ENCODE results near the gene SLC35B1. TPM values are rescaled to one million over a fixed set of nuclear protein-coding genes. Genes with fewer than 3 reads are reported as not detected.

Gene SLC35B1
- total RNA-seq, 1 experiment from 2014 or later, result 104 TPM

DNA sequence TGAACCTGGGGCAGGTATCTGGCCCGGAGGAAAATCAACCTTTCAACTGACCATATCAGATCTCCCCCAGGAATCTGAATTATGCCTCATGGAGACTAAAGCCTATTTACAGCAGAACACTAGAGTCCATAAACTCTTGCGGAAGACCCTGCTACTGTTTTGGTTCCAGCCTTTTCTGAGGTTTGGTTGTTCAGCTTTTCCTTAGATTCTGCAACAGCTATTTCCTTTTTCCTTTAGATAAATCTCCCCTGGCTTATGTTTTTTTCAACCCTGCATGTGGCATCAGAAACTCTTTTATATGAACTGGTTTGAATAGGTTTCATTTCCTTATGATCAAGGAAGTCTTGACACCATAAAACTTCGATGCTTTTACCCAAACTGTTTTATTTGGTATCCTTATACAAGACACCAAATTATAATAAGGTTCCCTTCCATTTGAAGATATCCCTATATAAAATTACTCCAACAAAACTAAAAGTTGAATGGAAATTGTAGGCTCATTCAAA, 43.0 kb downstream of the SLC35B1 start:
- no TSS peak for BruUV-seq (replicated peaks)
- Histone ChIP-seq H3K9me3 (ENCODE audit: low read depth, low read length, poor library complexity, severe bottlenecking) (no peaks in the 10 kb centered on the region), H3K27me3 (replicated peaks; ENCODE audit: insufficient read depth, low read depth, low read length, poor library complexity) (no peaks in the 10 kb centered on the region), H3K4me3 (ENCODE audit: low read depth, low read length, poor library complexity, severe bottlenecking) (no peak overlapping the region), H3K27ac (ENCODE audit: low read depth, low read length, poor library complexity, severe bottlenecking) (no peak overlapping the region), H3K36me3 (ENCODE audit: insufficient read depth, low read length, poor library complexity, severe bottlenecking) (no peaks in the 10 kb centered on the region), H3K4me1 (ENCODE audit: insufficient read depth, low read length, poor library complexity, severe bottlenecking) (no peaks in the 10 kb centered on the region)
- ChIA-PET CTCF (no interaction called here), POLR2A (ENCODE audit: low non-redundant PET) (no interaction called here)
- intact Hi-C loops (cut with micrococcal nuclease; ENCODE audit: unreplicated experiment), result no loop called here
- DNase-seq (ENCODE audit: low spot score), result no peak
- TF ChIP-seq EZH2 (IDR thresholded peaks at IDR 0.05; ENCODE audit: borderline replicate concordance, low read depth, low read length, poor library complexity, severe bottlenecking), result no peak
- TF ChIP-seq, protein P1, sequence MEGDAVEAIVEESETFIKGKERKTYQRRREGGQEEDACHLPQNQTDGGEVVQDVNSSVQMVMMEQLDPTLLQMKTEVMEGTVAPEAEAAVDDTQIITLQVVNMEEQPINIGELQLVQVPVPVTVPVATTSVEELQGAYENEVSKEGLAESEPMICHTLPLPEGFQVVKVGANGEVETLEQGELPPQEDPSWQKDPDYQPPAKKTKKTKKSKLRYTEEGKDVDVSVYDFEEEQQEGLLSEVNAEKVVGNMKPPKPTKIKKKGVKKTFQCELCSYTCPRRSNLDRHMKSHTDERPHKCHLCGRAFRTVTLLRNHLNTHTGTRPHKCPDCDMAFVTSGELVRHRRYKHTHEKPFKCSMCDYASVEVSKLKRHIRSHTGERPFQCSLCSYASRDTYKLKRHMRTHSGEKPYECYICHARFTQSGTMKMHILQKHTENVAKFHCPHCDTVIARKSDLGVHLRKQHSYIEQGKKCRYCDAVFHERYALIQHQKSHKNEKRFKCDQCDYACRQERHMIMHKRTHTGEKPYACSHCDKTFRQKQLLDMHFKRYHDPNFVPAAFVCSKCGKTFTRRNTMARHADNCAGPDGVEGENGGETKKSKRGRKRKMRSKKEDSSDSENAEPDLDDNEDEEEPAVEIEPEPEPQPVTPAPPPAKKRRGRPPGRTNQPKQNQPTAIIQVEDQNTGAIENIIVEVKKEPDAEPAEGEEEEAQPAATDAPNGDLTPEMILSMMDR (conservative IDR thresholded peaks at IDR 0.05; ENCODE audit: low read depth, low read length), result no peak

DNA sequence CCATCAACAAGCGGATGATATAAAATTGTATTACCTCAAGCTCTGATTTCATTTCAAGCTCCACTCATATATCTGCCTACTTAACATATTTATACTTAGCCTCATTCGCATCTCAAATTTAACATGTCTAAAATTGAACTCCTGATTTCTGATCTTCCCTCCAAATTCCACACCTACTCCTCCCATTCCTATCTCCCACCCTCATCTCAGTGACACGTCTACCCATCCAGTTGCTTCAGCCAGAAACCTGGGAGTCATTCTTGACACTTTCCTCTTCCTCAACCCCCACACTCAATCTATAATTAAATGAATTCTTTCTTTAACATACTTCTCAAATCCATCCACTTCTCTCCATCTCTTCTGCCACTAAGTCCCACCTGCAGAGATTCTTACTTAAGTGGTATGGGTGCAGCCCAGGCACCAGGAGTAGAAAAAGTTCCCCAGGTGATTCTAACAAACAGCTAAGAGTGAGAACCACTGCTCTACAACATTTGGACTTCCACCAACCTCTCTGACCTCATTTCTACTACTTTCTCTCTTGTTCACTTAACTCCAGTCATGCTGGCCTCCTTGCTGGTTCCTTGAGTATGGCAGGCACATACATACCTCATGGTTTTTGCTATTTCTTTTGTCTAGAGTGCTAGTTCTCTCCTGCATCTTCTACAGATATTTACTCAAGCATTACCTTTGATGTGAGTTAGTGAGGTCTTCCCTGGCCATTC, 47.9 kb downstream of the SLC35B1 start:
- Histone ChIP-seq H3K9me3 (ENCODE audit: low read depth, low read length, poor library complexity, severe bottlenecking) (no peaks in the 10 kb centered on the region), H3K36me3 (ENCODE audit: insufficient read depth, low read length, poor library complexity, severe bottlenecking) (no peaks in the 10 kb centered on the region), H3K27ac (ENCODE audit: low read depth, low read length, poor library complexity, severe bottlenecking) (no peak overlapping the region), H3K27me3 (replicated peaks; ENCODE audit: insufficient read depth, low read depth, low read length, poor library complexity) (no peaks in the 10 kb centered on the region), H3K4me3 (ENCODE audit: low read depth, low read length, poor library complexity, severe bottlenecking) (no peak overlapping the region), H3K4me1 (ENCODE audit: insufficient read depth, low read length, poor library complexity, severe bottlenecking) (peaks cover 7% of the 10 kb centered on the region)
- TF ChIP-seq EZH2 (IDR thresholded peaks at IDR 0.05; ENCODE audit: borderline replicate concordance, low read depth, low read length, poor library complexity, severe bottlenecking), result no peak
- TF ChIP-seq, protein P1 (conservative IDR thresholded peaks at IDR 0.05; ENCODE audit: low read depth, low read length), result no peak
- intact Hi-C loops (cut with micrococcal nuclease; ENCODE audit: unreplicated experiment), result no loop called here
- ChIA-PET POLR2A (ENCODE audit: low non-redundant PET) (no interaction called here), CTCF (no interaction called here)
- BruUV-seq (replicated peaks), result no TSS peak
- no peak for DNase-seq (ENCODE audit: low spot score)

DNA sequence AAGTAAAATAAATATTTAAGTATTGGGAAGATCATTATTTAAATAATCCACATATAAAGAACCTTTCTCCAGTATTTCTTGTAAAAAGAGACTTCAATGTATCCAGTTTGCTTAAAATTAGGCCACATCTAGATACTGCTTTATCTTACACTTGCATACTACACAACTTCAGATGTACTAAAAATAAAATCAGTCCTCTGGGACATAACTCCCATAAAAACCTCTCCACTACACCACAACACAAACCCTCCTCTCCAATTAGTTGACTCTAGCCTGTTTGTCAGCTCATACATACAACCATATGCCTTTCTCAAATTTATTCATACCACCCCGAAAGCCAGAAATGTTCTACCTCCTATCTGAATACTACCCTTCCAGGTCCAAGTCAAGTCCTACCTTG, 51.5 kb downstream of the SLC35B1 start:
- H3K4me3 ChIP-seq (ENCODE audit: low read depth, low read length, poor library complexity, severe bottlenecking), result no peak overlapping the region
- peaks cover 7% of the 10 kb centered on the region for H3K4me1 ChIP-seq (ENCODE audit: insufficient read depth, low read length, poor library complexity, severe bottlenecking)
- H3K9me3 ChIP-seq (ENCODE audit: low read depth, low read length, poor library complexity, severe bottlenecking), result no peaks in the 10 kb centered on the region
- ChIA-PET CTCF (no interaction called here), POLR2A (ENCODE audit: low non-redundant PET) (no interaction called here)
- no peak overlapping the region for H3K27ac ChIP-seq (ENCODE audit: low read depth, low read length, poor library complexity, severe bottlenecking)
- no peaks in the 10 kb centered on the region for H3K27me3 ChIP-seq (replicated peaks; ENCODE audit: insufficient read depth, low read depth, low read length, poor library complexity)
- intact Hi-C loops (cut with micrococcal nuclease; ENCODE audit: unreplicated experiment), result no loop called here
- TF ChIP-seq EZH2 (IDR thresholded peaks at IDR 0.05; ENCODE audit: borderline replicate concordance, low read depth, low read length, poor library complexity, severe bottlenecking), result no peak
- TF ChIP-seq, protein P1 (conservative IDR thresholded peaks at IDR 0.05; ENCODE audit: low read depth, low read length), result no peak
- DNase-seq (ENCODE audit: low spot score), result no peak
- BruUV-seq (replicated peaks), result no TSS peak
- no peaks in the 10 kb centered on the region for H3K36me3 ChIP-seq (ENCODE audit: insufficient read depth, low read length, poor library complexity, severe bottlenecking)

Other genes starting within 250 kb of the SLC35B1 start
- gene NGFR, start 212.7 kb downstream of the SLC35B1 start, total RNA-seq (2021), result 39.6 and 60.6 TPM in 2 replicates
- 0.21 and 0.46 TPM in 2 replicates for gene NXPH3, start 132.1 kb downstream of the SLC35B1 start, total RNA-seq (2021)
- gene SPOP, start 29.9 kb downstream of the SLC35B1 start, total RNA-seq (2021), result 53.4 and 66.6 TPM in 2 replicates
- gene FAM117A, start 56.2 kb upstream of the SLC35B1 start, total RNA-seq (2021), result 10.1 and 10.8 TPM in 2 replicates
- gene KAT7, start 80.7 kb upstream of the SLC35B1 start, total RNA-seq (2021), result 94.0 and 96.2 TPM in 2 replicates
- gene TAC4, start 140.1 kb upstream of the SLC35B1 start, total RNA-seq (2021), result not detected in 2 replicates